Measurements from ENCODE around the gene DNAAF3. TPM values are rescaled to one million over a fixed set of nuclear protein-coding genes. Genes with fewer than 3 reads are reported as not detected.

The DNAAF3 gene
- polyA plus RNA-seq, 1 of the 3 experiments (the other 2 are of a cell fraction): 2.4 TPM

DNA sequence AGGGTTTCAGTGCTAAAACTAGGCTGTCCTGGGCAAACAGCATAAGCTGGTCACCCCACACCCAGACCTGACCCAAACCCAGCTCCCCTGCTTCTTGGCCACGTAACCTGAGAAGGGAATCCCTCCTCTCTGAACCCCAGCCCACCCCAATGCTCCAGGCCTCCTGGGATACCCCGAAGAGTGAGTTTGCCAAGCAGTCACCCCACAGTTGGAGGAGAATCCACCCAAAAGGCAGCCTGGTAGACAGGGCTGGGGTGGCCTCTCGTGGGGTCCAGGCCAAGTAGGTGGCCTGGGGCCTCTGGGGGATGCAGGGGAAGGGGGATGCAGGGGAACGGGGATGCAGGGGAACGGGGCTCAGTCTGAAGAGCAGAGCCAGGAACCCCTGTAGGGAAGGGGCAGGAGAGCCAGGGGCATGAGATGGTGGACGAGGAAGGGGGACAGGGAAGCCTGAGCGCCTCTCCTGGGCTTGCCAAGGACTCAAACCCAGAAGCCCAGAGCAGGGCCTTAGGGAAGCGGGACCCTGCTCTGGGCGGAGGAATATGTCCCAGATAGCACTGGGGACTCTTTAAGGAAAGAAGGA lies 51.8 kb downstream of the DNAAF3 start:
- CTCF ChIA-PET: interaction anchor here (6.2 kb wide), 1 partner anchor 26 kb away, joined by 38 read pairs; no protein-coding TSS in a partner anchor
- Histone ChIP-seq H3K4me3 (ENCODE audit: low read depth in 2 of 2, low read length in 1 of 2) (no peak overlapping the region), H3K4me2 (peak overlapping the region; percentile 96; the same call in 1 of the 2 replicates)

DNA sequence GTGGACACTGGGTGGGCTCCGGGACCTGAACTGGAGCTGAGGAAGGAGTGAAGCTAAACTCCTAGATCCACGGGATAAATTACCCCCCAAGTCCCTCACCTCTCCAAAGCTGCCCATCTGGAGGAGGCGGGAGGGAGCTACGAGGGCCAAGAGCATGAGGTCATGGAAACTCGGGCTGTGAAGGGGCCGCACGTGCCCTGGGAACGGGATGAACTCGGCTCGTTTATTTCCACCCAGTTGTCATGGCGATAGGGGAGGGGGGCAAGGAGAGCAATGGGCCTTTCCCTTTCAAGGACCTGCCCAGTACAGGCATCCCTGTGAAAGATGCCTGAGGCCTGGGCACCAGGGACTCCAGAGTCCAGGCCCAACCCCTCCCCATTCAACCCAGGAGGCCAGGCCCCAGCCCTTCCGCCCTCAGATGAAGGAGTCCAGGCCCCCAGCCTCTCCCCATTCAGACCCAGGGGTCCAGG lies 52.8 kb downstream of the DNAAF3 start:
- H2AFZ ChIP-seq (ENCODE audit: low read depth): no peak overlapping the region
- DNase-seq: peak; percentile 70
- H3K4me3 ChIP-seq (ENCODE audit: low read depth in 2 of 2, low read length in 1 of 2): no peak overlapping the region
- peak overlapping the region; percentile 47; the same call in 1 of the 2 replicates for H3K4me2 ChIP-seq
- H3K9ac ChIP-seq: peak overlapping the region; percentile 33; the same call in 1 of the 2 replicates
- peaks cover 9 to 27% of the 10 kb centered on the region in 2 experiments; a peak in 3 of 4 replicates for H3K4me1 ChIP-seq (ENCODE audit: control insufficient read depth in 1 of 2, insufficient read depth in 2 of 2, low read depth in 1 of 2, low read length in 1 of 2)
- no peak for TF ChIP-seq SIN3A (IDR thresholded peaks at IDR 0.05; ENCODE audit: borderline replicate concordance, low read depth, low read length)
- TF ChIP-seq, protein P1, sequence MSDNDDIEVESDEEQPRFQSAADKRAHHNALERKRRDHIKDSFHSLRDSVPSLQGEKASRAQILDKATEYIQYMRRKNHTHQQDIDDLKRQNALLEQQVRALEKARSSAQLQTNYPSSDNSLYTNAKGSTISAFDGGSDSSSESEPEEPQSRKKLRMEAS (IDR thresholded peaks at IDR 0.05; ENCODE audit: low read depth): peak; percentile 84
- H4K20me1 ChIP-seq (ENCODE audit: insufficient read depth): peaks cover 56% of the 10 kb centered on the region
- WGBS (ENCODE audit: low lambda C conversion rate): 50% methylated on average over 12 of the region's 12 CpGs
- H3K36me3 ChIP-seq (replicated peaks in 1 of 2; ENCODE audit: control insufficient read depth in 1 of 2, insufficient read depth in 2 of 2, low read length in 1 of 2): peaks cover 3 to 13% of the 10 kb centered on the region in 2 experiments
- H3K27ac ChIP-seq (ENCODE audit: low read depth in 2 of 2, low read length in 1 of 2): peak overlapping the region in 1 of 2 experiments; percentile 66; a peak in 2 of 4 replicates
- H3K9me3 ChIP-seq: no peaks in the 10 kb centered on the region
- no peaks in the 10 kb centered on the region for H3K9me2 ChIP-seq
- H3K27me3 ChIP-seq (ENCODE audit: insufficient read depth): no peaks in the 10 kb centered on the region
- POLR2A ChIA-PET: no interaction called here
- peaks cover 67% of the 10 kb centered on the region for H3K79me2 ChIP-seq (ENCODE audit: insufficient read depth)
- H3F3A ChIP-seq (replicated peaks; ENCODE audit: insufficient read depth): peaks cover 5% of the 10 kb centered on the region
- CTCF ChIA-PET: interaction anchor here (6.2 kb wide), 1 partner anchor 25 kb away, joined by 38 read pairs; no protein-coding TSS in a partner anchor

More for the DNA sequence above, 51.8 kb downstream of the DNAAF3 start:
- peaks cover 9 to 27% of the 10 kb centered on the region in 2 experiments; a peak in 3 of 4 replicates for H3K4me1 ChIP-seq (ENCODE audit: control insufficient read depth in 1 of 2, insufficient read depth in 2 of 2, low read depth in 1 of 2, low read length in 1 of 2)
- H3K36me3 ChIP-seq (replicated peaks in 1 of 2; ENCODE audit: control insufficient read depth in 1 of 2, insufficient read depth in 2 of 2, low read length in 1 of 2): peaks cover 0 to 10% of the 10 kb centered on the region in 2 experiments
- 99% methylated on average over 9 of the region's 9 CpGs for WGBS (ENCODE audit: low lambda C conversion rate)
- POLR2A ChIA-PET: no interaction called here
- H3K9me3 ChIP-seq: no peaks in the 10 kb centered on the region
- H3K79me2 ChIP-seq (ENCODE audit: insufficient read depth): peaks cover 63% of the 10 kb centered on the region
- peak; percentile 14 for DNase-seq
- peak overlapping the region in 1 of 2 experiments; percentile 66; a peak in 2 of 4 replicates for H3K27ac ChIP-seq (ENCODE audit: low read depth in 2 of 2, low read length in 1 of 2)
- peaks cover 5% of the 10 kb centered on the region for H3F3A ChIP-seq (replicated peaks; ENCODE audit: insufficient read depth)
- TF ChIP-seq, protein P2, sequence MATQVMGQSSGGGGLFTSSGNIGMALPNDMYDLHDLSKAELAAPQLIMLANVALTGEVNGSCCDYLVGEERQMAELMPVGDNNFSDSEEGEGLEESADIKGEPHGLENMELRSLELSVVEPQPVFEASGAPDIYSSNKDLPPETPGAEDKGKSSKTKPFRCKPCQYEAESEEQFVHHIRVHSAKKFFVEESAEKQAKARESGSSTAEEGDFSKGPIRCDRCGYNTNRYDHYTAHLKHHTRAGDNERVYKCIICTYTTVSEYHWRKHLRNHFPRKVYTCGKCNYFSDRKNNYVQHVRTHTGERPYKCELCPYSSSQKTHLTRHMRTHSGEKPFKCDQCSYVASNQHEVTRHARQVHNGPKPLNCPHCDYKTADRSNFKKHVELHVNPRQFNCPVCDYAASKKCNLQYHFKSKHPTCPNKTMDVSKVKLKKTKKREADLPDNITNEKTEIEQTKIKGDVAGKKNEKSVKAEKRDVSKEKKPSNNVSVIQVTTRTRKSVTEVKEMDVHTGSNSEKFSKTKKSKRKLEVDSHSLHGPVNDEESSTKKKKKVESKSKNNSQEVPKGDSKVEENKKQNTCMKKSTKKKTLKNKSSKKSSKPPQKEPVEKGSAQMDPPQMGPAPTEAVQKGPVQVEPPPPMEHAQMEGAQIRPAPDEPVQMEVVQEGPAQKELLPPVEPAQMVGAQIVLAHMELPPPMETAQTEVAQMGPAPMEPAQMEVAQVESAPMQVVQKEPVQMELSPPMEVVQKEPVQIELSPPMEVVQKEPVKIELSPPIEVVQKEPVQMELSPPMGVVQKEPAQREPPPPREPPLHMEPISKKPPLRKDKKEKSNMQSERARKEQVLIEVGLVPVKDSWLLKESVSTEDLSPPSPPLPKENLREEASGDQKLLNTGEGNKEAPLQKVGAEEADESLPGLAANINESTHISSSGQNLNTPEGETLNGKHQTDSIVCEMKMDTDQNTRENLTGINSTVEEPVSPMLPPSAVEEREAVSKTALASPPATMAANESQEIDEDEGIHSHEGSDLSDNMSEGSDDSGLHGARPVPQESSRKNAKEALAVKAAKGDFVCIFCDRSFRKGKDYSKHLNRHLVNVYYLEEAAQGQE (IDR thresholded peaks at IDR 0.05; ENCODE audit: low read depth, low read length): no peak
- no peak for TF ChIP-seq NFIC (IDR thresholded peaks at IDR 0.05; ENCODE audit: borderline replicate concordance)
- H3K27me3 ChIP-seq (ENCODE audit: insufficient read depth): no peaks in the 10 kb centered on the region
- no peak overlapping the region for H2AFZ ChIP-seq (ENCODE audit: low read depth)
- no peaks in the 10 kb centered on the region for H3K9me2 ChIP-seq
- no peak overlapping the region for H3K9ac ChIP-seq
- peaks cover 52% of the 10 kb centered on the region for H4K20me1 ChIP-seq (ENCODE audit: insufficient read depth)
